Choroid plexus epithelial cell (primary cell): ENCODE measurements around the gene SGCD.

Experiments
- DNase-seq: peaks from one replicate; pipeline ENCODE4 v3.0.0-alpha.2; 2010; ENCODE audit warnings: low read depth
- H3K4me3 ChIP-seq: 2 replicates; pipeline ENCODE4 v1.5.1; 2011; ENCODE audit warnings: low read depth, mild to moderate bottlenecking, control low read depth, low read length, moderate library complexity
- TF ChIP-seq, protein P1 (sequence below): conservative IDR thresholded peaks from 2 replicates; pipeline ENCODE4 v1.5.1; 2011; ENCODE audit warnings: low read depth, mild to moderate bottlenecking, control low read depth, inconsistent platforms, low read length, moderate library complexity

The SGCD gene

DNA sequence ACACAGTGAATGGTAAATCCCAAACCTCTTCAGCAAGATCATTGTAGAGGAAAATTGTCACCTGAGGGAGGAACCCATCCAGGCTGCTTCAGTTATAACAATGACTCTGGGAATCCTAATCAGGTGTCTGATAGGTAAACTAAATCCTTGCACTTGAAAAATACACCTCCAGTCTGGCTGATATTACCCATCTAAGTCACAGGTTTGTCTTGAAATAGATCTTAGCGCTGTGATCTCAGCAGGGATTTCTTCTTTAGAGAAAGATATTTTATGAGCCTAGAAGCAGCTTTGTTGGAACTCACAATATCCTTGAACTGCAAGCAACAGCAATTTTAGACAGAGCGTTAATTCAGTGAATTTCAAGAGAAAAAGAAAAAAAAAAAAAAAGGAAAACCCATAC lies 149.7 kb downstream of the SGCD start:
- no peak for DNase-seq
- TF ChIP-seq, protein P1, sequence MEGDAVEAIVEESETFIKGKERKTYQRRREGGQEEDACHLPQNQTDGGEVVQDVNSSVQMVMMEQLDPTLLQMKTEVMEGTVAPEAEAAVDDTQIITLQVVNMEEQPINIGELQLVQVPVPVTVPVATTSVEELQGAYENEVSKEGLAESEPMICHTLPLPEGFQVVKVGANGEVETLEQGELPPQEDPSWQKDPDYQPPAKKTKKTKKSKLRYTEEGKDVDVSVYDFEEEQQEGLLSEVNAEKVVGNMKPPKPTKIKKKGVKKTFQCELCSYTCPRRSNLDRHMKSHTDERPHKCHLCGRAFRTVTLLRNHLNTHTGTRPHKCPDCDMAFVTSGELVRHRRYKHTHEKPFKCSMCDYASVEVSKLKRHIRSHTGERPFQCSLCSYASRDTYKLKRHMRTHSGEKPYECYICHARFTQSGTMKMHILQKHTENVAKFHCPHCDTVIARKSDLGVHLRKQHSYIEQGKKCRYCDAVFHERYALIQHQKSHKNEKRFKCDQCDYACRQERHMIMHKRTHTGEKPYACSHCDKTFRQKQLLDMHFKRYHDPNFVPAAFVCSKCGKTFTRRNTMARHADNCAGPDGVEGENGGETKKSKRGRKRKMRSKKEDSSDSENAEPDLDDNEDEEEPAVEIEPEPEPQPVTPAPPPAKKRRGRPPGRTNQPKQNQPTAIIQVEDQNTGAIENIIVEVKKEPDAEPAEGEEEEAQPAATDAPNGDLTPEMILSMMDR, result no peak
- H3K4me3 ChIP-seq, result no peak overlapping the region

DNA sequence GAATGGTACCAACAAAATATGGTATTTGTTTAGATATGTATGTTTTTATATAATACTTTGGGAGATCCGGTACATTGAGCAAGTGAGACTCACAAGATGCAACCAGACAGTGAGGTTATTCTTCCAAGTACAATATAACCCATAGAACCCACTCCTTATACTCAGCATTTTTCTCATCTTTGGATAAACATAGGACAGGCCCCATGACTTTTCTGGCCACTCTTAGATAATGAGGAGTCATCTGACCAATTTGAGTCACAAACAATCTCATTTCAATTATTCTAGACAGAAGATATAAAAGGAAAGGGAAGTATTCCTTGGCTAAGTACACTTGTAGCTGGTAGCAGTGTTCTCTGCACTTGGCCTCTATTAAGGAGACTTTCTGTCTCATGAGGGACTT lies 150.2 kb downstream of the SGCD start:
- TF ChIP-seq, protein P1, result no peak
- no peak overlapping the region for H3K4me3 ChIP-seq
- DNase-seq, result peak; percentile 30

DNA sequence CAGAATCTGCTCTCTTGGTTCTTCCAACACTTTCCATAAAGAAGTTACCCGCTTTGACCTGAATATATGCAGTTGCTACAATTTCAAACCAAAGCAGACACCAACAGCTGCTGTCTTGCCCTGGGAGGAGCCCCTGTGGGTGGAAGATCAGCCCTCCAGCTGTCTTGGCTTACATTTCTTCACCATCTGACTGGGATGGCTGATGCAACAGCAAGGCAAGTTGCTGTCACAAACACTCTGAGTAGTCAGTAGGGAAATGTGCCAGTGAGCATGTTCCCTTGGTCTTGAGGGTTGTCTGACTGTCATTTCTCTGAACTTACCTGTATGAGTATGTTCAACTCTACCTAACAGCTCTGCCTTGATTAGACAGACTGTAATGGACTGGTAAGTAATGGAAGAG lies 152.9 kb downstream of the SGCD start:
- TF ChIP-seq, protein P1, result no peak
- DNase-seq, result peak; percentile 66
- H3K4me3 ChIP-seq, result no peak overlapping the region

DNA sequence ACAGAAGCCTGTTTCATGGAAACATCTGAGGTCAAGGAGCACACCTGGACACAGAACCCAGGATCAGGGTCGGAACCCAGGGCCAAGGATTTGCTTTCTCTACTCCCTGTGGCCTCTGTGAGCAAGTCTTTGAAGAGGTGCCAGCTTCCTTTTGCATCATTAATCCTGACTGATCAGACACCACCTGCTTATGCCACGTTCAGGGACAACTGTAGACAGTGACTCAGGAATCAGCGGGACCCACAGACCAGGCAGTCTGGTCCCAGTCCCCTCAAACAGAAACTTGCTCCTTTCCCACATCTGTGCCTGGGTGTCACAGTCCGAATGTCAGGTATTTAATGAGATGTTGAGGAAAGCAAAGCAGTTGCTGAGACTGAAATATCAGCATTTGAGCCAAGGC lies 154.8 kb downstream of the SGCD start:
- H3K4me3 ChIP-seq, result no peak overlapping the region
- DNase-seq, result no peak
- TF ChIP-seq, protein P1, result no peak

DNA sequence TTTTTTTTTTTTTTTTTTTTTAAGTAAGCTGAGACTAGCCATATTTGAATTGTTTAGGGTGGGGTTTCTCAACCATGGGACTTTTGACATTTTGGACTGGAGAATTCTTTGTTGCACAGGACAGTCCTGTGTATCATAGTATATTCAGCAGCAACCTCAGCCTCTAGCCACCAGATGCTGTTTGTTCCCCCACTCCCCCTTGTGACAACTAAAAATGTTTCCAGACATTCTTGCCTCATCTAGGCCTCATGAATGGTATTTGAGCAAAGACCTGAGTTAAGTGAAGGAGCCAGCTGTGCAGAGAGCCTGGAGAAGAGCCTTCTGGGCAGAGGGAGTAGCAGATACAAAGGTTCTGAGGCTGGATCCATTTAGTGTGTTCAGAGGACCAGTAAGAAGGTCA lies 155.9 kb downstream of the SGCD start:
- TF ChIP-seq, protein P1, result no peak
- DNase-seq, result no peak
- no peak overlapping the region for H3K4me3 ChIP-seq

DNA sequence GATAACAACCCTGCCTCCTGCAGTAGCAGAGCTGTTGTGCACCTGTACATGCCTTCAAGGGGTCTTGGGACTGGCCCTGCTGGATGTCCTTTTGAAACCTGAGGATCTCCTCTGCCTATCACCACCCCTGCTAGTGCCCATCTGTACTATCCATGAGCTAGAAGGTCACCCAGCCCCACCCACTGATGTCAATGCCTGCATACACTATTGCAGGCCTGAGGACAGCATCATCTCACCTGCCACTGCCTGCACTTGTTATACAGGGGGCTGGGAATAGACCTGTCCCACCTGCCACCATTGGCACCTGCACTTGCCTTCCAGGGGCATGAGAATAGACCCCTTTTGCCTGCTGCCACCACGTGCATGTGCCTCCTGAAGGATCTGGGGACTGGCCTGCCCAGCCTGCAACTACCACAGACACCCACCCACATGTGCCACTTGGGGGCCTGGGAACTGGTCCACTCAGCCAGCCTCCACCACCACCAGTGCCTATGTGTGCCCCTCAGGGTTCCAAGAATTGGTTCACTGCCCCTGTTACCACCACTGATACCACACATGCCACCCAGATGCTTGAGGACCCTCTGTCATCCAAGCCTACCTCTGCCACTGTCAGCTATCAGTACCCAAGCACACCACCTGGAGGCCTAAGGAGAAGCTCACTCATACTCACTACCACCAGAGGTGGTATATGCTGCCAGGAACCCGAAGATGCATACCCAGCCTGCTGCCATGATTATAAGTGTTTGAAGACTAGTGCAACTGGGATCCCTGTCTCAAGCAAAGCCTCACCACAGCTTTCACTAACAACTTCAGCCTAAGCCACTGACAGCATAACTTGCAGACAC lies 159.7 kb downstream of the SGCD start:
- no peak overlapping the region for H3K4me3 ChIP-seq
- DNase-seq, result no peak
- TF ChIP-seq, protein P1, result no peak

DNA sequence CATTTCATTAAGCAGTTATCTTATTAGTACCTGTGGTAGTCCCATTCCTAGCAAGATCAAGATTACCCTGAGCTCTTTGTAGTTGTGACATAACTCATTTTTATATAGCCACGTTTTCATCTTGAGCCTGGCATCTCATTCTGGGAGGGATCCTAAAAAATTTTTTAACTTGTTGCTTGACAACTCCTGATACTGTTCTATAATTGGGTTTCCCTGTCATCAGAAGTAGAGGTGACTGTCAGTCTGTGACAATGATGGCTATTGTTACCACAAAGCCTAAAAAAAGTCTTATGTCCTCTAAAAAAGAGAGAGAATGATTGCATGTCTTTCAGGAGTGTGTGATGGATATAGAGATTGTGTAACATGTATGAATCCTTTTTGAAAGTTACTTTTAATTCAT lies 164.8 kb downstream of the SGCD start:
- no peak for DNase-seq
- H3K4me3 ChIP-seq, result no peak overlapping the region
- TF ChIP-seq, protein P1, result no peak
